Breast epithelium (tissue), 4 donors: Measurements from ENCODE around the gene EIF4G3. TPM values are rescaled to one million over a fixed set of nuclear protein-coding genes. Genes with fewer than 3 reads are reported as not detected.

Source experiments
- DNase-seq, 2 donors: peaks; one replicate each; pipeline ENCODE4 v3.0.0-alpha.2; 2019; ENCODE audit warnings: low spot score in 2 of 2
- H3K27ac ChIP-seq, 2 donors: fragments of 200-600 bp; sonication (generic) in 1 of 2; one replicate each; pipeline ENCODE4 v1.5.1; 2016 to 2019; ENCODE audit warnings: mild to moderate bottlenecking in 1 of 2
- H3K27me3 ChIP-seq, 2 donors: fragments of 200-600 bp; sonication (generic) in 1 of 2; one replicate each; pipeline versions ENCODE4 v1.5.1 to v1.6.0; 2017 to 2019; ENCODE audit warnings: control low read depth in 1 of 2, mild to moderate bottlenecking in 1 of 2
- H3K36me3 ChIP-seq: fragments of 200-600 bp; one replicate; pipeline ENCODE4 v1.5.1; 2019
- H3K4me1 ChIP-seq, 2 donors: fragments of 200-600 bp; sonication (generic); one replicate each; pipeline ENCODE4 v1.5.1; 2016 to 2019; ENCODE audit warnings: control low read depth in 1 of 2
- H3K4me3 ChIP-seq, 3 donors: fragments of 200-600 bp; sonication (generic); 1 replicate in 2 of 3; 2 replicates in 1 of 3; pipeline ENCODE4 v1.5.1; 2016 to 2019; ENCODE audit warnings: mild to moderate bottlenecking in 3 of 3, moderate library complexity in 2 of 3
- H3K9me3 ChIP-seq, 2 donors: fragments of 200-600 bp; sonication (generic) in 1 of 2; one replicate each; pipeline ENCODE4 v1.5.1; 2016 to 2019; ENCODE audit warnings: control low read depth in 1 of 2
- CTCF ChIP-seq, 3 donors: fragments of 450-650 bp; IDR thresholded peaks; one replicate each; pipeline ENCODE4 v1.5.1; 2016 to 2017; ENCODE audit warnings: antibody characterized with exemption in 3 of 3, mild to moderate bottlenecking in 3 of 3, moderate library complexity in 3 of 3
- POLR2A ChIP-seq: fragments of 450-650 bp; IDR thresholded peaks from one replicate; pipeline ENCODE4 v1.6.1; 2016; ENCODE audit warnings: antibody characterized with exemption, mild to moderate bottlenecking, moderate library complexity
- POLR2AphosphoS5 ChIP-seq, 3 donors: sonication (generic); formaldehyde crosslinking; IDR thresholded peaks; one replicate each; pipeline ENCODE4 v1.6.1; 2017; ENCODE audit warnings: antibody characterized with exemption in 3 of 3
- intact Hi-C: fragments of 100-400 bp; cut with DNase I; formaldehyde crosslinking; loops from one replicate; pipeline ENCODE4 v1.15.1; 2023; ENCODE audit warnings: low total_unique reads
- total RNA-seq, 3 donors: library from RNA; depleted of rRNA; stranded (reverse); fragments of >200 nt; gene quantifications; one replicate each; pipeline ENCODE4 v1.1.0, GENCODE V29; 2016

EIF4G3 gene
- total RNA-seq, 3 donors from 2014 or later: 37.8 to 52.4 (median 50.8) TPM

GRCh38 chr1:20775700-20776099 lies 401.0 kb downstream of the EIF4G3 start:
- no peaks in the 10 kb centered on the region for H3K27me3 ChIP-seq
- DNase-seq: no peak
- no peaks in the 10 kb centered on the region for H3K4me1 ChIP-seq
- no peak overlapping the region for H3K27ac ChIP-seq
- intact Hi-C loops: no loop called here
- no peak for TF ChIP-seq CTCF (IDR thresholded peaks at IDR 0.05)
- TF ChIP-seq POLR2A: no peak
- TF ChIP-seq POLR2AphosphoS5 (IDR thresholded peaks at IDR 0.05): no peak
- no peaks in the 10 kb centered on the region for H3K9me3 ChIP-seq
- no peak overlapping the region for H3K4me3 ChIP-seq
- H3K36me3 ChIP-seq: no peaks in the 10 kb centered on the region

- no peaks in the 10 kb centered on the region for H3K27me3 ChIP-seq
- H3K36me3 ChIP-seq: no peaks in the 10 kb centered on the region
- H3K9me3 ChIP-seq: no peaks in the 10 kb centered on the region
- TF ChIP-seq POLR2AphosphoS5 (IDR thresholded peaks at IDR 0.05) (no peak), POLR2A (no peak), CTCF (IDR thresholded peaks at IDR 0.05) (no peak)
- H3K4me1 ChIP-seq: no peaks in the 10 kb centered on the region
- no peak overlapping the region for H3K27ac ChIP-seq
- no peak for DNase-seq
- H3K4me3 ChIP-seq: no peak overlapping the region
- intact Hi-C loops: no loop called here
Observed at GRCh38 chr1:20771780-20772179, 404.9 kb downstream of the EIF4G3 start.

GRCh38 chr1:20770314-20771087 lies 406.2 kb downstream of the EIF4G3 start:
- intact Hi-C loops: no loop called here
- Histone ChIP-seq H3K4me3 (no peak overlapping the region), H3K4me1 (no peaks in the 10 kb centered on the region), H3K9me3 (no peaks in the 10 kb centered on the region), H3K36me3 (no peaks in the 10 kb centered on the region), H3K27ac (no peak overlapping the region), H3K27me3 (no peaks in the 10 kb centered on the region)
- no peak for DNase-seq
- TF ChIP-seq POLR2AphosphoS5 (IDR thresholded peaks at IDR 0.05): no peak
- TF ChIP-seq POLR2A: no peak
- no peak for TF ChIP-seq CTCF (IDR thresholded peaks at IDR 0.05)

- Histone ChIP-seq H3K36me3 (peaks cover 13% of the 10 kb centered on the region), H3K4me1 (no peaks in the 10 kb centered on the region), H3K4me3 (no peak overlapping the region), H3K27me3 (no peaks in the 10 kb centered on the region), H3K9me3 (no peaks in the 10 kb centered on the region), H3K27ac (no peak overlapping the region)
- DNase-seq: no peak
- intact Hi-C loops: no loop called here
- no peak for TF ChIP-seq POLR2A
- no peak for TF ChIP-seq CTCF (IDR thresholded peaks at IDR 0.05)
- TF ChIP-seq POLR2AphosphoS5 (IDR thresholded peaks at IDR 0.05): no peak
Observed at GRCh38 chr1:20767271-20767670, 409.4 kb downstream of the EIF4G3 start.

GRCh38 chr1:20763417-20763816 lies 413.3 kb downstream of the EIF4G3 start:
- Histone ChIP-seq H3K4me1 (no peaks in the 10 kb centered on the region), H3K27ac (no peak overlapping the region), H3K4me3 (no peak overlapping the region), H3K27me3 (no peaks in the 10 kb centered on the region), H3K36me3 (peaks cover 20% of the 10 kb centered on the region), H3K9me3 (no peaks in the 10 kb centered on the region)
- intact Hi-C loops: no loop called here
- no peak for DNase-seq
- TF ChIP-seq CTCF (IDR thresholded peaks at IDR 0.05) (no peak), POLR2AphosphoS5 (IDR thresholded peaks at IDR 0.05) (no peak), POLR2A (no peak)
